SJCRH30 (cell line): ENCODE data around the gene DPY19L3. TPM values are rescaled to one million over a fixed set of nuclear protein-coding genes. Genes with fewer than 3 reads are reported as not detected.
"Not testable (repeated sequence)": the region's sequence is repeated elsewhere in the genome, so short reads cannot be mapped to it uniquely, and the experiment has no call there.

Source experiments
- DNase-seq, 2 experiments: peaks; one replicate each; pipeline ENCODE4 v3.0.0-alpha.2; 2015 to 2020
- H3K27ac ChIP-seq: fragments of 250-450 bp; sonication (Bioruptor Pico); 2 replicates; pipeline ENCODE4 v1.5.1; 2020; ENCODE audit warnings: mild to moderate bottlenecking, moderate library complexity
- H3K27me3 ChIP-seq: fragments of 250-450 bp; sonication (Bioruptor Pico); 2 replicates; pipeline ENCODE4 v1.5.1; 2020; ENCODE audit warnings: mild to moderate bottlenecking, moderate library complexity
- H3K36me3 ChIP-seq: fragments of 250-450 bp; sonication (Bioruptor Pico); 2 replicates; pipeline ENCODE4 v1.5.1; 2020; ENCODE audit warnings: mild to moderate bottlenecking, moderate library complexity
- H3K4me1 ChIP-seq: fragments of 250-450 bp; sonication (Bioruptor Pico); 2 replicates; pipeline ENCODE4 v1.5.1; 2020; ENCODE audit warnings: mild to moderate bottlenecking, moderate library complexity
- H3K4me3 ChIP-seq: fragments of 250-450 bp; sonication (Bioruptor Pico); 2 replicates; pipeline ENCODE4 v1.5.1; 2020; ENCODE audit warnings: mild to moderate bottlenecking, moderate library complexity
- H3K9me3 ChIP-seq: fragments of 250-450 bp; sonication (Bioruptor Pico); replicated peaks from 2 replicates; pipeline ENCODE4 v1.5.1; 2020; ENCODE audit warnings: mild to moderate bottlenecking, moderate library complexity
- total RNA-seq: library from RNA; depleted of rRNA; stranded (reverse); fragments of >200 nt; shearing (Covaris generic); gene quantifications from 2 replicates; pipeline ENCODE4 v1.2.3, GENCODE V29; 2014

The DPY19L3 gene
- total RNA-seq, 1 experiment from 2014 or later = 36.8 TPM

DNA sequence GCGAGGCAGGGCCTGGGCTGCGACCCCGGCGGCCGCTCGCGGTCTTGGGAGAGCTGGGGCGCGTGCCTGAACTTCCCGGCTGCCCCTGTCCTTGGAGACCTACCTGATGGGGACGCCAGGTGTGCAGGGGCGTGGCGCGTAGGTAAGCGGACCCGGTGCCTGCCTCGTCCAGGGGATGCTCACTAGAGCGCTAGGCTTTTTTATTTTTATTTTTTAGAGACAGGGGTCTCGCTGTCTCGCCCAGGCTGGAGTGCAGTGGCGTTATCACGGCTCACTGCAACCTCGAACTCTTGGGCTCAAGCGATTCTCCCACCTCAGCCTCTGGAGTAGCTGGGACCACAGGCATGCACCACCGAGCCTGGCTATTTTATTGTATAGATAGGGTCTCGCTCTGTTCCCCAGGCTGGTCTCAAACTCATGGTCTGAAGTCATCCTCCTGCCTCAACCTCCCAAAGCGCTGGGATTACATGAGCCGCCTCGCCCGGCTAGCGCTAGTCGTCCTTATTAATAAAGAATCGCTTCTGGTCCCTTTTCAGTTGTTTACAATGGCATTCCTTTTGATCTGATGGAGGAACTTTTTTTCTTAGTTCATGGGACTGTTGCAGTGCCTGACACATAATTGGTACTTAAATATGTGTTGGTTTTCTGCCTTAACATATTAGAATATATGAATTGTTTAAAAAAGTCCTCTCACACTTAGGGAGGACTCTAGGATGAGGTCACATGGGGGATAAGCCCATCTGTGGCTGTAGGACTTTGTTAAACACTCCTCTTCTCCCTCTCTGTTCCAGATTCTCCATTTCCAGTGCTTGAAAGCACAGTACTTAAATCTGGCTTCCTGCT is 812 bp downstream of the DPY19L3 start:
- no peaks in the 10 kb centered on the region for H3K9me3 ChIP-seq
- no peaks in the 10 kb centered on the region for H3K27me3 ChIP-seq
- H3K4me1 ChIP-seq = no peaks in the 10 kb centered on the region; the same call in 1 of the 2 replicates
- H3K27ac ChIP-seq = peak overlapping the region; percentile 92
- H3K36me3 ChIP-seq = peaks cover 33% of the 10 kb centered on the region
- peak in 1 of 2 experiments; percentile 22 for DNase-seq
- peak overlapping the region; percentile 94 for H3K4me3 ChIP-seq

DNA sequence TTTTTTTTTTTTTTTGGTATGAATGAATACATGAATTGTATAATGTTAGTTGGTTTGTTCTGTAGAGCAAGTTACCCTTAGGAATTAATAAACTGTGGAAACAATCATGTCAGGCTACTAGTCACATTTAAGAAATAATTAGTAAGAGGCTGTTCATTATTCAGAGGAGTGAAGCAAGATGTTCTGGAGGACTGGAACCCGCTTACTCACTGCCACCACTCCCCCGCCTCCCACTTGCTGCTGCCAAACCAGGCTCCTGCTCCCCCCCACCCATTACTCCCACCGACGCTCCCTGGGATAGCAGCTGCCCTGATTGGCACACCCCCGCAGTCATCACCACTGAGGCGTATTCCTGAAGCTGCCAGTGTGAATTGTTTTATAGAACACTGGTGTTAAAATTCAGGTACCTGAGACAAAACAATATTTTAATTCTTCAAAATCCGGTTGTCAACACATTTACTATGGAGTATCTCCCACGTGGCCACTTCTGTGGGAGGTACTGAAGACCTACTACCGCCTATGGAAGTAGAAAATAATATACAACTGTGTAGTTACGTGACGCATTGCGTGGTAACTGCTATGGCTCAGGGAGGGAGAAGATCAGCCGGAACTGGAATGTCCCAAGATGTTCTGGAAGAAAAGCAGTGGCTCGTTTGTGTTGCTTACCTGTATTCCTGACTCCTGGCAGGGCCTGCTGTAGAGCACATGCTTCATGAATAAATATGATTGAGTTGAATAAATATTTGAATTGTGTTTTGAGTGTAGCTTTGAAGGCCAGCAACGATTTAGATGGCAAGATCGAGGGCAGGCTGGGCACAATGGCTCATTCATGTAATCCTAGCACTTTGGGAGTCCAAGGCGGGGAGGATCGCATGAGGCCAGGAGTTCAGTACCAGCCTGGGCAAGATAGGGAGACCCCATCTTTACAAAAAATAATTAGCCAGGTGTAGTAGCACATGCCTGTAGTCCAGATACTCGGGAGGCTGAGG is 1.7 kb downstream of the DPY19L3 start:
- Histone ChIP-seq H3K9me3 (no peaks in the 10 kb centered on the region), H3K4me3 (peak overlapping the region; percentile 94; the same call in 1 of the 2 replicates), H3K4me1 (no peaks in the 10 kb centered on the region; the same call in 1 of the 2 replicates), H3K27ac (no peak overlapping the region), H3K27me3 (no peaks in the 10 kb centered on the region), H3K36me3 (peaks cover 41% of the 10 kb centered on the region)
- no peak for DNase-seq

DNA sequence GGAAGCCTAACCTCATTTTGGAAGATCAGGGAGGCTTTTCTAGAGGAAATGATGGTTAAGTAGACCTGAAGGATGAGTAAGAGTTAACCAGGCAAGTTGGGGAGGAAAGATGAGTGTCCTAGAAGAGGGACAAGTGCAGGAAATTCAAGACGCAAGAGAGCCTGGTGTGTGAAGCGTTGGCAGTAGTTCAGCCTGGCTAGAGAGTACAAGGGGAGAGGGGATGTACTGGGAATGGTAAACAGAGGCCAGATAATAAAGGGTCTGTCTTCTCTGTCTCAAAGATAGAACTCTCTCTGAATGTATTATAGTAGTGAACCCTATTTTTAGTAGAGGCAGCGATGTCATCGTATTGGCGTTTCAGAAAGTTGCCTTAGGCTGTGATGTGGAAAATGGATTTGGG is 9.7 kb downstream of the DPY19L3 start:
- DNase-seq = no peak
- H3K27me3 ChIP-seq = no peaks in the 10 kb centered on the region
- peaks cover 8% of the 10 kb centered on the region; the same call in 1 of the 2 replicates for H3K4me1 ChIP-seq
- no peak overlapping the region for H3K27ac ChIP-seq
- no peak overlapping the region for H3K4me3 ChIP-seq
- H3K9me3 ChIP-seq = no peaks in the 10 kb centered on the region
- H3K36me3 ChIP-seq = peaks cover 73% of the 10 kb centered on the region

DNA sequence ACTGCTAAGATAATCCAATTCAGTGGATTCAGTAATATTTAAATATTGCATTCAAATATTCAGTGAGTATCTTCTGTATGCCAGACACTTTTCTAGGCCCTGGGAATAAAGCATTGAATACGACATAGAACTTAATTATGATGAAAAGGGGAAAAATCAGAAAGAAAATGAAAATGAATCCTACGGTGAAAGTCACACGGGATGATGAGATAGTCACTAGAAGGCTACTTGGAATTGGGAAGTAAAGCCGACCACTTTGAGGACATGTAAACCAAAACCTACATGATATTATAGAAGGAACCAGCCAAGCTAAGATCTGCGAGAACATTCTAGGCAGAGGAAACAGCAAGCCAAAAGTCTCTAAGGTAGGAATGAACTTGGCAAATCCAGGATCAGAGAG is 10.1 kb downstream of the DPY19L3 start:
- Histone ChIP-seq H3K27me3 (no peaks in the 10 kb centered on the region), H3K27ac (no peak overlapping the region), H3K9me3 (no peaks in the 10 kb centered on the region), H3K4me3 (no peak overlapping the region), H3K36me3 (peaks cover 70% of the 10 kb centered on the region), H3K4me1 (peaks cover 8% of the 10 kb centered on the region; the same call in 1 of the 2 replicates)
- DNase-seq = no peak

DNA sequence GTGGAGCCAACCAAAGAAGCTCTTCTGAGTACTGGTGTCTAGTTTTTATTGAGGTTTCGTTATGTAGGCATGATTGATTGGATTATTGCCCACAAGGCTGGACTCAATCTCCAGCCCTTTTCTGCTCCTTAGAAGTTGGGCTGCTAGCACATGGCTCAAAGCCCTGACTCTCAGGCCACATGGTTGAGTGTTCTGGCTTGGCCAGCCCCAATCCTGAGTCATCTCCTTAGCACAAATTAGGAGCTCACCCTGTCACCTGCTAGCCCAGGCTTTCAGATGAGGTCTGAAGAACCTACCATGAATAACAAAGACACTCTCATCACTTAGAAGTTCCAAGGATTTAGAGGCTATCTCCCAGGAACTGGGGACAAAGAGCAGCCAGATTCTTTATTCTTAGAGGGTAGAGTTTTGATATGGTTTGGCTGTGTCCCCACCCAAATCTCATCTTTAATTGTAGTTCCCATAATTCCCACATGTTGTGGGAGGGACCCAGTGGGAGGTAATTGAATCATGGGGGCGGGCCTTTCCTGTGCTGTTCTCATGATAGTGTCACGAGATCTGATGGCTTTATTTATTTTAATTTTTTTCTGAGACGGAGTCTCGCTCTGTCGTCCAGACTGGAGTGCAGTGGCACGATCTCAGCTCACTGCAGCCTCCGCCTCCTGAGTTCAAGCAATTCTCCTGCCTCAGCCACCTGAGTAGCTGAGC is 11.3 kb downstream of the DPY19L3 start:
- Histone ChIP-seq H3K9me3 (no peaks in the 10 kb centered on the region), H3K27ac (no peak overlapping the region), H3K4me3 (no peak overlapping the region), H3K36me3 (peaks cover 62% of the 10 kb centered on the region), H3K4me1 (peaks cover 8% of the 10 kb centered on the region; the same call in 1 of the 2 replicates), H3K27me3 (no peaks in the 10 kb centered on the region)
- DNase-seq = no peak

DNA sequence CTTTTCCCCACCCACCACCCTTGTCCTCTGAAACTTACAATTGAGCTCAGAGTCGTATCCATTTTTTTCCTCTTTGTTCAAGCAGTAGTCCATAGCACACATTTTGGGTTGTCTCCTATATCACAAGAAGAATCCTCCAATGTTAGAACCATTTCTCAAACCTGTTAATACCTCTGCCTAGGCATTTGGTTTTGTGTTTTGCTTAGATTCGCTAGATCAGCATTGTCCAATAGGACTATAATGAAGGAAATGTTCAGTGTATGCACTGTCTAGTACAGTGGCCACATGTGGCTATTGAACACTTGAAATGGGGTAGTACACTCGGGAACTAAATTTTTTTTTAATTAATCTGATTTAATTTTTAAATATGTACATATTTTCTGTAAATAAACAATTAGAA is 12.6 kb downstream of the DPY19L3 start:
- H3K27me3 ChIP-seq = no peaks in the 10 kb centered on the region
- no peak overlapping the region for H3K27ac ChIP-seq
- no peak overlapping the region for H3K4me3 ChIP-seq
- peaks cover 8% of the 10 kb centered on the region; the same call in 1 of the 2 replicates for H3K4me1 ChIP-seq
- H3K9me3 ChIP-seq = no peaks in the 10 kb centered on the region
- DNase-seq = no peak
- H3K36me3 ChIP-seq = peaks cover 55% of the 10 kb centered on the region

DNA sequence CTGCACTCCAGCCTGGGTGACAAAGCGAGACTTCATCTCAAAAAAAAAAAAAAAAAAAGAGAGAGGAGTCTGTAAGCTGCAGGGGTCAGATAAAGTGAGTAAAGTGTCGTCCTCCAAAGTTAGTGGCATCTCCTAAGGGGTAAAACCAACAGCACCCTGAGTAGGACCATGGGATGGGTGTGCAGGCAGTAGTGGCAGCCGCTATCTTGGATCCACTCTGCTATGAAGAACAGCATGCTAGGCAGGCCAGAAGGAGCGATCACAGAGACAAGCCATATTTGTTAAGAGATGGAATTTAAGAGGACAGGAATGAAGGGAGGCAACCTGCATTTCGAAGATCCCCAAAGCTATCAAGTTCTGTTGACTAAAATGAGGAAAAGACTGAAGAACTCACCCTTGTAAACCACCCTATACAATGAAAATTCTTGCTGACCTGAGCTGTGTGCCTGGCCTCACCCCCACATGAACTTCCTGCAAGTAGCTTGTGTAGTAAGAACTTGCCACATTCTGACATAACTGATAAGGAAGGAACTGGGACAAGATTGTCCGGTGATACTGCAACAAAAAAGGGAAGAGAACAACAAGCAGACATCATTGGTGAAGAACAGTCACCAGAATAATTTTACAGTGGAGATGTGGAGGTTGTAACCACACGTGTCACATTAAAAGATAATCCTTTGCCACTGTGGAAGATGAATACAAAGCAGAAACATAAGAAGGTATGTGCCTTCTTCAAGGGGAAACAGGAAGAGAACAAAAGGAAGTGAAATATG is 16.2 kb downstream of the DPY19L3 start:
- H3K4me1 ChIP-seq = no peaks in the 10 kb centered on the region
- H3K27me3 ChIP-seq = no peaks in the 10 kb centered on the region
- no peaks in the 10 kb centered on the region for H3K9me3 ChIP-seq
- H3K36me3 ChIP-seq = peaks cover 27% of the 10 kb centered on the region
- H3K4me3 ChIP-seq = no peak overlapping the region
- no peak overlapping the region for H3K27ac ChIP-seq
- DNase-seq = no peak

- Histone ChIP-seq H3K36me3 (peaks cover 22% of the 10 kb centered on the region), H3K4me1 (no peaks in the 10 kb centered on the region), H3K27me3 (no peaks in the 10 kb centered on the region), H3K27ac (no peak overlapping the region), H3K4me3 (no peak overlapping the region), H3K9me3 (no peaks in the 10 kb centered on the region)
- DNase-seq = no peak
These were observed 16.9 kb downstream of the DPY19L3 start for GRCh38 chr19:32422435-32422834.

DNA sequence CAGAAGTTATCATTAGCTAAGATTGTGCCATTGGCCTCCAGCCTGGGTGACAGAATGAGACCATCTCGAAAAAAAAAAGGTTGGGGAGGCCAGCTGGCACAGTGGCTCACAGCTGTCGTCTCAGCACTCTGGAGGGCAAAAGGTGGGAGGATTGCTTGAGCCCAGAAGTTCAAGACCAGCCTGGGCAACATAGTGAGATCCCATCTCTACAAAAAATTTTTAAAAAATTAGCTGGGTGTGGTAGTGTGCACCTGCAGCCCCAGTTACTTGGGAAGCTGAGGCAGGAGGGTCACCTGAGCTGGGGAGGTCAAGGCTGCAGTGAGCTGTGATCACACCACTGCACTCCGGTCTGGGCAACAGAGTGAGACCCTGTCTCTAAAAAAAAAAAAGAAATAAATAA is 18.4 kb downstream of the DPY19L3 start:
- not testable (repeated sequence) for H3K27ac ChIP-seq, DNase-seq, H3K4me1 ChIP-seq, H3K27me3 ChIP-seq, H3K4me3 ChIP-seq, H3K9me3 ChIP-seq
- H3K36me3 ChIP-seq = peaks cover 18% of the 10 kb centered on the region

- Histone ChIP-seq H3K36me3 (peaks cover 14% of the 10 kb centered on the region), H3K9me3 (no peaks in the 10 kb centered on the region), H3K27ac (no peak overlapping the region), H3K4me3 (no peak overlapping the region), H3K27me3 (no peaks in the 10 kb centered on the region), H3K4me1 (no peaks in the 10 kb centered on the region)
- no peak for DNase-seq
These were observed 22.0 kb downstream of the DPY19L3 start for GRCh38 chr19:32427536-32427935.

- Histone ChIP-seq H3K27ac (no peak overlapping the region), H3K4me3 (no peak overlapping the region), H3K9me3 (no peaks in the 10 kb centered on the region), H3K36me3 (peaks cover 44% of the 10 kb centered on the region), H3K4me1 (no peaks in the 10 kb centered on the region), H3K27me3 (no peaks in the 10 kb centered on the region)
- DNase-seq = no peak
These were observed 31.1 kb downstream of the DPY19L3 start for GRCh38 chr19:32436692-32437091.

GRCh38 chr19:32437096-32437495 is 31.5 kb downstream of the DPY19L3 start:
- DNase-seq = no peak
- Histone ChIP-seq H3K4me3 (no peak overlapping the region), H3K4me1 (no peaks in the 10 kb centered on the region), H3K36me3 (peaks cover 47% of the 10 kb centered on the region), H3K9me3 (no peaks in the 10 kb centered on the region), H3K27ac (no peak overlapping the region), H3K27me3 (no peaks in the 10 kb centered on the region)

GRCh38 chr19:32438751-32439150 is 33.2 kb downstream of the DPY19L3 start:
- Histone ChIP-seq H3K4me1 (no peaks in the 10 kb centered on the region), H3K27ac (no peak overlapping the region), H3K9me3 (no peaks in the 10 kb centered on the region), H3K27me3 (no peaks in the 10 kb centered on the region), H3K36me3 (peaks cover 60% of the 10 kb centered on the region), H3K4me3 (no peak overlapping the region)
- DNase-seq = no peak

DNA sequence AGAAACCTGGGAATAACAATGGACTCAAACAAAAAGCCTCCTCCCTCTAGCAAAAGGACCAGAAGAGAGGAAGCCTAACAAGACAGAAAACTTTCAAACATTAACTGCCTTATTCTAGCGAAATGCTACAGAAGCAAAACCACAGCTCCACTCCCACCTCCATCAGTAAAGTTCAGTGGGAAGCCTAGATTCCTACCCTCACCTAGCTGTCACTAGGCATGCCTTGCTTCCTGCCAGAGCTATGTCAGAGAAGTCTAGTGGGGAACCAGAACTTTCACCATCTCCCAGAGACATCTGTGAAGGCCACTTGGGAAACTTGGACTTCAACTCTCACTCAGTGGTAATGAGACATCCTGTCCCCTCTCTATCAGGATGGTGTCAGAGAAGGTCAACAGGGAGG is 37.1 kb downstream of the DPY19L3 start:
- H3K27ac ChIP-seq = no peak overlapping the region
- DNase-seq = no peak
- H3K9me3 ChIP-seq = no peaks in the 10 kb centered on the region
- no peaks in the 10 kb centered on the region for H3K4me1 ChIP-seq
- H3K27me3 ChIP-seq = no peaks in the 10 kb centered on the region
- no peak overlapping the region for H3K4me3 ChIP-seq
- H3K36me3 ChIP-seq = peaks cover 52% of the 10 kb centered on the region
